ENCODE measurements around the gene AHCYL1. TPM values are rescaled to one million over a fixed set of nuclear protein-coding genes. Genes with fewer than 3 reads are reported as not detected.

The AHCYL1 gene
- total and polyA plus RNA-seq, 2 of the 8 experiments (the other 6 are each of a cell fraction or from before 2014, with no cell fraction given) = 64.5 to 95.9 TPM

DNA sequence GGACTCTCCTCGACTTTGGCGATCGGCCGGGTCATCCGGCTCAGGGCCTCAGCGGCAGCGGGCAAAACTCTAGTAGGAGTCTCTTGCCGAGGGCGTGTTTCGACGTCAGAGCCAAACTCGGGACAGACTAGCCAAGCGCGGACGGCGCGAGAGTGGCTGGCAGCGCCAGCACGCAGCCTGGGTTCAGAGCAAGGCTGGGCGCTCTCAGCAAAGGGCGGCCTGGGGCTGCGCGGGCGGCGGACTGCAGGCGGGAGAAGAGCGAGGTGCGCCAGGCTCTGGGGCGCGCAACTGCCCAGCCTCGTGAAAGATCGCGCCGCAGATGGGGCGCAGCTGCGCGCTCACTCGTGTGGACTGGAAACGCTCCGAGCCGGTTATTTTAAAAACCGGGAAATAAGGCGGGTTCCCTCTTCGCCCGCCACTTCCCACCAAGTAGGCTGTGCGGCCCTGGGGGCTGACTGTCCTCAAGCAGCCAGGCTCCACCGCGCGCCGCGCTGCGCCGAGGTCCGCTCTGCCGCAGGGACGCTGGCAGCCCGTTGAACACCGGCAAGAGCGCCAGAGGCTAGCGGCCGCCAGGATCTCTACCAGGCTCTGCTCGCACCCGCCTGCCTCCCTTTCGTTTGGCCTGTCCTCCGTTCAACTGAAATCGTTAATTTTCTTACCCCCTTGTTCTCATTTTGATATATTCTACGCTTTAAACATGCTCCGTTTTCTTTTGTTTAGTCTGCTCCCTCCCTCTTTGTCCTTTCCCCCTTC, 83.5 kb downstream of the AHCYL1 start (continued):
- TF ChIP-seq SUZ12 (IDR thresholded peaks at IDR 0.05; ENCODE audit: low read length) = peak; percentile 88
- no peak for TF ChIP-seq CEBPB (IDR thresholded peaks at IDR 0.05; ENCODE audit: low read depth, low read length)
- no peak for TF ChIP-seq SP1 (IDR thresholded peaks at IDR 0.05; ENCODE audit: low read depth, low read length)
- peak; percentile 30 for TF ChIP-seq ASH2L (IDR thresholded peaks at IDR 0.05; ENCODE audit: low read length)

All from H1 (cell line).